Activated naive CD4-positive, alpha-beta T cell treated with anti-CD3 and anti-CD28 coated beads, Interleukin-2, amount 50 U/mL, for 72 hours (primary cell): Measurements from ENCODE around the gene GRK5. TPM values are rescaled to one million over a fixed set of nuclear protein-coding genes. Genes with fewer than 3 reads are reported as not detected.
A peak's percentile ranks its signal among the peaks of the same experiment; 100 is the strongest.
"Not testable (repeated sequence)": the region's sequence is repeated elsewhere in the genome, so short reads cannot be mapped to it uniquely, and the experiment has no call there.

ENCODE experiments used
- ATAC-seq, 2 donors: fragments of 150-1000 bp; cut with Tn5 transposase; 2 replicates each; pipeline ENCODE4 v1.10.0; 2021; ENCODE audit warnings: mild to moderate bottlenecking in 2 of 2, moderate library complexity in 2 of 2
- DNase-seq, 2 donors: peaks; one replicate each; pipeline ENCODE4 v3.0.0; 2021 to 2022; ENCODE audit warnings: low spot score in 2 of 2
- H3K27ac Mint-ChIP-seq, 2 donors: one replicate each; pipeline ENCODE4 v1.8.0; 2022; ENCODE audit warnings: mild to moderate bottlenecking in 2 of 2, mixed read lengths in 2 of 2
- H3K36me3 Mint-ChIP-seq, 2 donors: one replicate each; pipeline ENCODE4 v1.8.0; 2022; ENCODE audit warnings: mixed read lengths in 2 of 2
- H3K9me3 Mint-ChIP-seq, 2 donors: one replicate each; pipeline ENCODE4 v1.8.0; 2022; ENCODE audit warnings: mixed read lengths in 2 of 2
- total RNA-seq, 2 donors: library from RNA; stranded (reverse); gene quantifications; one replicate each; pipeline ENCODE4 v1.2.3, GENCODE V29; 2022

GRK5 gene
- total RNA-seq, 2 donors from 2014 or later = 21.2 to 34.5 TPM

GRCh38 chr10:119270762-119271366, 63.5 kb downstream of the GRK5 start:
- H3K9me3 Mint-ChIP-seq = peaks cover 0 to 4% of the 10 kb centered on the region in 2 donors
- ATAC-seq (peak; percentile 19 to 81), DNase-seq (peak in 1 of 2 donors; percentile 67)
- H3K36me3 Mint-ChIP-seq = peaks cover 4 to 5% of the 10 kb centered on the region in 2 donors
- H3K27ac Mint-ChIP-seq = peak overlapping the region in 1 of 2 donors; percentile 9

- H3K27ac Mint-ChIP-seq, DNase-seq, ATAC-seq, H3K9me3 Mint-ChIP-seq, H3K36me3 Mint-ChIP-seq: not testable (repeated sequence)
Measured at GRCh38 chr10:119272338-119272734, 65.0 kb downstream of the GRK5 start.

GRCh38 chr10:119272736-119273135, 65.4 kb downstream of the GRK5 start:
- peaks cover 4 to 5% of the 10 kb centered on the region in 2 donors for H3K36me3 Mint-ChIP-seq
- no peak for ATAC-seq
- no peak for DNase-seq
- H3K27ac Mint-ChIP-seq = no peak overlapping the region
- peaks cover 0 to 4% of the 10 kb centered on the region in 2 donors for H3K9me3 Mint-ChIP-seq

DNA sequence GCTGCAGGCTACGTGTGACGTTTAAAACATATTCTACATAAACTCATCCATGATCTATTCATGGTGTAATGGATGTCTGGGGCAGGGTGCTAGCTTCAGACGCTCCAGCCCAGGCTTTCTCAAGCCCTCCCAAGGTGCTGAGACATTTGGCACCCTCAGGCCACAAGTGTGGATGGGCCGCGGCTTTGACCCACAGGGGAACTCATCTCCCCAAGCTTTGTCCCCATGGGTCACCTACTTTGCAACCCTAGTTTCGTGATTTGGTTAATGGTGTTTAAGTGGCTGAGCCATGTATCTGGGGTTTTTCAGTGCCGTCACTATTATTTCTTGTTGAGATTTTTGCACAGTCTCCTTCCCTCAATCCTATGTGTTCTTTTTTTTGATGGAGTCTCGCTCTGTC, 66.0 kb downstream of the GRK5 start:
- H3K9me3 Mint-ChIP-seq = peaks cover 0 to 4% of the 10 kb centered on the region in 2 donors
- DNase-seq = no peak
- H3K36me3 Mint-ChIP-seq = peaks cover 4 to 5% of the 10 kb centered on the region in 2 donors
- H3K27ac Mint-ChIP-seq = peak overlapping the region in 1 of 2 donors; percentile 67
- no peak for ATAC-seq

DNA sequence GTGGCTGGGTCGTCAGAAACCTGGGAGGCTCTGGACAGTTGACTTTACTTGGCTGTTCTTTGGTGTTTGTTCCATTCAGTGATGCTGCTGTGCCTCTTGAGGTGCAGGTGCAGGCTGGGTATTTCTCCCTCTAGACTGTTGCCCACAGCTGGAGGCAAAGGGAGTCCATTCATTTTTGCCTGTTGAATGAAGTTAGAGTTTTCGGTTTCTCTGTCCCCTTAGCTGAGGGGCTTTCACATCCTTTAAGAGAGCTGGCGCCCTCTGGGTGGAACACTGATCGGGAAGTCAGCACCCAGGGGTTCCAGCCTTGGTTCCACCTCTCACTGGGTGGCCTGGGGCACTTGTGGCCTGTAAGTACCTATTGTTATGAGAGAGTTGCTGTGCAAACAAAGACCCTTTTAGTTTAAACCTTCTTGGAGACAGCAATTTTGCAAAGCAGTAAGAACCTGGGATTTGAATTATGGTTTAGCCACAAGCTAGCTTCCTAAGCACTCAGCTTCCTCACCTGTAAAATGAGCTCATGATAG, 67.2 kb downstream of the GRK5 start:
- H3K36me3 Mint-ChIP-seq = peaks cover 4 to 5% of the 10 kb centered on the region in 2 donors
- peak overlapping the region in 1 of 2 donors; percentile 44 for H3K27ac Mint-ChIP-seq
- H3K9me3 Mint-ChIP-seq = peaks cover 0 to 4% of the 10 kb centered on the region in 2 donors
- no peak for DNase-seq
- ATAC-seq = no peak

DNA sequence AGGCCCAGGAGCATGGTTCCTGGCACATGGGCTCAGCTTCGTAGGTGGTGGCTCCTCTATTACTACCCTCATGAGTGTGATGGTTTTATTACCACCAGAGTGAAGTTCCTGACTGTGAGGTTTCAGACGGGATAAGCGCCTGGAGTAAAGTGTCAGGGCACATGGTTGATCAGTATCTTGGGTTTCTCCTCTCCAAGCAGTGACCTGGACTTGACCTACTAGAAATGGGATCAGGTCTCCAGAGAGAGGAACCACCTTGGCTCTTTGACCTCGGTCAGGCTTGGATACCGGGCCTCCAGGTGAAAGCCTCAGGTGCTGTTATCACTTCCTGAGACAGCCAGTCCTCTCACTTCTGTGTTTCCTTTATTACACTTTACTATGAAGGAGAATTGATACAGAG, 67.7 kb downstream of the GRK5 start:
- H3K9me3 Mint-ChIP-seq = peaks cover 0 to under 1% of the 10 kb centered on the region in 2 donors
- peak overlapping the region in 1 of 2 donors; percentile 44 for H3K27ac Mint-ChIP-seq
- DNase-seq = no peak
- H3K36me3 Mint-ChIP-seq = peaks cover 1 to 2% of the 10 kb centered on the region in 2 donors
- ATAC-seq = no peak

DNA sequence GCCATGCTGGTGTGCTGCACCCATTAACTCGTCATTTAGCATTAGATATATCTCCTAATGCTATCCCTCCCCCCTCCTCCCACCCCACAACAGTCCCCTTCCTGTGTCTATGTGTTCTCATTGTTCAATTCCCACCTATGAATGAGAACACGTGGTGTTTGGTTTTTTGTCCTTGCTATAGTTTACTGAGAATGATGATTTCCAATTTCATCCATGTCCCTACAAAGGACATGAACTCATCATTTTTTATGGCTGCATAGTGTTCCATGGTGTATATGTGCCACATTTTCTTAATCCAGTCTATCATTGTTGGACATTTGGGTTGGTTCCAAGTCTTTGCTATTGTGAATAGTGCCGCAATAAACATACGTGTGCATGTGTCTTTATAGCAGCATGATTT, 68.8 kb downstream of the GRK5 start:
- not testable (repeated sequence) for DNase-seq, ATAC-seq, H3K9me3 Mint-ChIP-seq, H3K36me3 Mint-ChIP-seq, H3K27ac Mint-ChIP-seq

DNA sequence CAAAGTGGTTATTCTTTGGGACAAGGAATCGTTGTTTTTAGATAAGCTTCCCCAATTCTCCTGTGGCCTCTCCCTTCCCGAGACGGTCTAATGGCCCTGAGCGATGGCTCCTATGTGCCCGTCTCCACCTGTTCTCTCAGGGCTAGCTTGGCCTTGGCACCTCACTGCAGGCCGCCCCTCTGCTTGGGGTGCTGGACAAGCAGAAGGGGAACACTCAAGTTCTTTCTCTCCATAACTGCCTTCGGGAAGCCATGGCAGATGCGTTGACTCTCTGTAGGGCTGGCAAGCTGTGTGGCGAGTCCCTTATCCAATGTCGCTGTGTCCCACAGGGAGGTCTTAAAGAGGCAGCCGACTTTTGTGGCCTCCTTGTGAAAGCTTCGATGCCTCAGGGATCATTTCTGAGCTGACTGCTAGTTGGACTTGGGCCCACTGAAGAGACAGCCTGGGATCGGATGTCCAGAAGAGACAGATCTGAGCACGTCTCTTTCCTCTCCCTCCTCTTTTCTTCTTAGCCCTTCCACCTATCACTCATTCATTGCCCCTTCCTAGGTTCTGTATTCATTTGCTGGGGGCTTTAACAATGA, 70.8 kb downstream of the GRK5 start:
- Mint-ChIP-seq H3K9me3 (no peaks in the 10 kb centered on the region), H3K27ac (no peak overlapping the region), H3K36me3 (no peaks in the 10 kb centered on the region)
- no peak for DNase-seq
- ATAC-seq = no peak

- Mint-ChIP-seq H3K9me3 (no peaks in the 10 kb centered on the region), H3K27ac (no peak overlapping the region), H3K36me3 (no peaks in the 10 kb centered on the region)
- ATAC-seq = no peak
- no peak for DNase-seq
Measured at GRCh38 chr10:119279441-119279840, 72.1 kb downstream of the GRK5 start.

- no peak for ATAC-seq
- no peaks in the 10 kb centered on the region for H3K9me3 Mint-ChIP-seq
- no peaks in the 10 kb centered on the region for H3K36me3 Mint-ChIP-seq
- no peak overlapping the region for H3K27ac Mint-ChIP-seq
- no peak for DNase-seq
Measured at GRCh38 chr10:119281581-119282071, 74.3 kb downstream of the GRK5 start.

DNA sequence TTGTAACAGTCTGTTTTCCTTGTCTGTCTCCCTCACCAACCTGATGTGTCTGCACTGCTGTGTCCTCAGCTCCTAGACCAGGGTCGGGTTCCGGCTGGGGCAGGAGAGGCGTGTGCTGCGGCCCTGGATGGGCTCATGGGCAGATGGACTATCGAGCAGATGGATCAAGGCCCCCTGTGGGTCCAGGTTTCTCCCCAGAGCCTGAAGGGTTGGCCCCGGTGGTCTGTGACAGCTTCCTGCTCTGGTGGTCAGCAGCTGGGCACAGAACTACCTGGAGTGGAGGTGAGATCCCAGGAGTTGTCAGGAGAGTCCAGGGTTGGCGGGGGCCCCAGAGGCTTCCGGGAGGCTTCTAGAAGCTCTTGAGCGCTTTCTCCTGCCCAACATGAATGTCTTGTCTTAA, 75.1 kb downstream of the GRK5 start:
- DNase-seq (no peak), ATAC-seq (no peak)
- no peaks in the 10 kb centered on the region for H3K9me3 Mint-ChIP-seq
- no peaks in the 10 kb centered on the region for H3K36me3 Mint-ChIP-seq
- H3K27ac Mint-ChIP-seq = peak overlapping the region in 1 of 2 donors; percentile 73

- Mint-ChIP-seq H3K27ac (peak overlapping the region; percentile 7 to 91), H3K36me3 (no peaks in the 10 kb centered on the region), H3K9me3 (no peaks in the 10 kb centered on the region)
- ATAC-seq (no peak), DNase-seq (no peak)
Measured at GRCh38 chr10:119283387-119283786, 76.0 kb downstream of the GRK5 start.

DNA sequence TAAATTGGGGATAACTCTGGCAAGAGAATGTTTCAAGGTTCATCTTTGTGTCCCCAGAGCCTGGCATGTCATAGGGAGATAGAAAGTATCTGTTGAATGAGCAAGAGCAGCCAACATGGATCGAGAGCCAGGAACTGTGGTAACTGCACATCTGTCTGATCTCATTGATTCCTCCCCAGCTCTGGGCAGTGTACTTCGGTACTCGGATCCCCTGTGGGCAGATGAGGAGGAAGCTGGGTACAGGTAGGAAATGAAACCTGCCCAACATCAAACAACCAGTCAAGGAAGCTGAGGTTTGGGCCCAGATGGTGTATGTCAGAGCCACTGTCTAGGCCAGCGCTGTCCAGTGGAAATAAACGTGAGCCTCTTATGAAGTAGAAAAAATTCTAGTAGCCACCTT, 76.4 kb downstream of the GRK5 start:
- DNase-seq = no peak

GRCh38 chr10:119284679-119285096, 77.3 kb downstream of the GRK5 start:
- no peak for DNase-seq
- H3K9me3 Mint-ChIP-seq = no peaks in the 10 kb centered on the region
- H3K27ac Mint-ChIP-seq = peak overlapping the region; percentile 67 to 96
- ATAC-seq = no peak
- H3K36me3 Mint-ChIP-seq = no peaks in the 10 kb centered on the region

More for the DNA sequence above, 76.4 kb downstream of the GRK5 start:
- Mint-ChIP-seq H3K27ac (peak overlapping the region; percentile 7 to 91), H3K36me3 (no peaks in the 10 kb centered on the region), H3K9me3 (no peaks in the 10 kb centered on the region)
- ATAC-seq = peak; percentile 62 to 86

GRCh38 chr10:119285495-119286267, 78.3 kb downstream of the GRK5 start:
- Mint-ChIP-seq H3K36me3 (no peaks in the 10 kb centered on the region), H3K9me3 (no peaks in the 10 kb centered on the region), H3K27ac (peak overlapping the region; percentile 67 to 96)
- peak in 1 of 2 donors; percentile 27 for ATAC-seq
- no peak for DNase-seq

- Mint-ChIP-seq H3K36me3 (no peaks in the 10 kb centered on the region), H3K9me3 (no peaks in the 10 kb centered on the region), H3K27ac (peak overlapping the region; percentile 6 to 67)
- no peak for DNase-seq
- ATAC-seq = no peak
Measured at GRCh38 chr10:119286516-119286915, 79.1 kb downstream of the GRK5 start.
